Activated CD4-positive, alpha-beta memory T cell treated with anti-CD3 and anti-CD28 coated beads for 36 hours (primary cell): ENCODE results near the gene BSN. TPM values are rescaled to one million over a fixed set of nuclear protein-coding genes. Genes with fewer than 3 reads are reported as not detected.

Experiments used
- CTCF ChIA-PET: fragments of 350-600 bp; sonication (Branson Sonifier 250); formaldehyde crosslinking; loops from one replicate; lab custom pipeline; 2021; ENCODE audit warnings: antibody characterized with exemption, inconsistent platforms; lab: Charles Lee
- POLR2A ChIA-PET: fragments of 350-600 bp; sonication (Branson Sonifier 250); formaldehyde crosslinking; loops from one replicate; lab custom pipeline; 2021; ENCODE audit warnings: antibody characterized with exemption; lab: Charles Lee
- DNase-seq: peaks from one replicate; pipeline ENCODE4 v3.0.0-alpha.2; 2020
- H3K27ac Mint-ChIP-seq: one replicate; pipeline ENCODE4 v1.8.0; 2021; ENCODE audit warnings: mixed read lengths
- H3K27me3 Mint-ChIP-seq: one replicate; pipeline ENCODE4 v1.8.0; 2021; ENCODE audit warnings: mixed read lengths
- H3K36me3 Mint-ChIP-seq: one replicate; pipeline ENCODE4 v1.8.0; 2021; ENCODE audit warnings: mixed read lengths
- H3K4me1 Mint-ChIP-seq: one replicate; pipeline ENCODE4 v1.8.0; 2021; ENCODE audit warnings: low read depth, mixed read lengths
- H3K4me3 Mint-ChIP-seq: one replicate; pipeline ENCODE4 v1.8.0; 2021; ENCODE audit warnings: mild to moderate bottlenecking, mixed read lengths
- H3K9me3 Mint-ChIP-seq: one replicate; pipeline ENCODE4 v1.8.0; 2021; ENCODE audit warnings: mixed read lengths
- intact Hi-C: fragments of 100-400 bp; cut with micrococcal nuclease; formaldehyde crosslinking; loops from one replicate; pipeline ENCODE4 v1.15.1; 2023
- total RNA-seq, 2 experiments: library from RNA; stranded (reverse); gene quantifications; one replicate each; pipeline ENCODE4 v1.2.3, GENCODE V29; 2021

Gene BSN
- total RNA-seq, 2 experiments from 2014 or later, result 0.05 to 0.07 TPM

DNA sequence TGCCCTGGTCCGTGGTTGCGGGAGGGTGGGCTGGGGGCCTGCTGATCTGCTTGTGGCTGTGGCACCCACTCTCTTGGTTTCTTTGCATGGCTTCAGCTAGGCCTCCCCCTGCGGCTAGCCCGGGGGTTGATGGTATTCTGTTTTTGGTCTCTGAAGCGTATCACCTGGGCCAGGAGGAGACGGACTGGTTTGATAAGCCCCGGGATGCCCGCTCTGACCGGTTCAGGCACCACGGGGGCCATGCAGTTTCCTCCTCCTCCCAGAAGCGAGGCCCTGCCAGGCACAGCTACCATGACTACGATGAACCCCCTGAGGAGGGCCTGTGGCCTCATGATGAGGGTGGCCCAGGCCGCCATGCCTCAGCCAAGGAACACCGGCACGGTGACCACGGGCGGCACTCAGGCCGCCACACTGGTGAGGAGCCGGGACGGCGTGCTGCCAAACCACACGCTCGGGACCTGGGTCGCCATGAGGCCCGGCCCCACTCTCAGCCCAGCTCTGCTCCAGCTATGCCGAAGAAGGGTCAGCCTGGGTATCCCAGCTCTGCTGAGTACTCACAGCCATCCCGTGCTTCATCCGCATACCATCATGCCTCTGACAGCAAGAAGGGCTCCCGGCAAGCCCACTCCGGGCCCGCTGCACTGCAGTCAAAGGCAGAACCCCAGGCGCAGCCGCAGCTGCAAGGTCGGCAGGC is 108.6 kb downstream of the BSN start:
- CTCF ChIA-PET, result interaction anchor here (1.2 to 4.5 kb wide), 2 partner anchors 8 to 123 kb away, joined by 3 to 32 read pairs; no protein-coding TSS in a partner anchor
- DNase-seq, result no peak
- Mint-ChIP-seq H3K27me3 (no peaks in the 10 kb centered on the region), H3K4me1 (no peaks in the 10 kb centered on the region), H3K36me3 (no peaks in the 10 kb centered on the region), H3K4me3 (no peak overlapping the region), H3K27ac (no peak overlapping the region), H3K9me3 (no peaks in the 10 kb centered on the region)
- intact Hi-C loops, result no loop called here
- POLR2A ChIA-PET, result no interaction called here

GRCh38 chr3:49663831-49664230 is 109.6 kb downstream of the BSN start:
- no peaks in the 10 kb centered on the region for H3K27me3 Mint-ChIP-seq
- H3K4me1 Mint-ChIP-seq, result no peaks in the 10 kb centered on the region
- ChIA-PET POLR2A (no interaction called here), CTCF (interaction anchor here (1.2 to 4.5 kb wide), 2 partner anchors 9 to 124 kb away, joined by 3 to 32 read pairs; no protein-coding TSS in a partner anchor)
- no peak for DNase-seq
- no peak overlapping the region for H3K27ac Mint-ChIP-seq
- H3K36me3 Mint-ChIP-seq, result no peaks in the 10 kb centered on the region
- H3K4me3 Mint-ChIP-seq, result no peak overlapping the region
- intact Hi-C loops, result no loop called here
- no peaks in the 10 kb centered on the region for H3K9me3 Mint-ChIP-seq

- no peak for DNase-seq
- no peak overlapping the region for H3K27ac Mint-ChIP-seq
- POLR2A ChIA-PET, result no interaction called here
- intact Hi-C loops, result no loop called here
- H3K9me3 Mint-ChIP-seq, result no peaks in the 10 kb centered on the region
- CTCF ChIA-PET, result interaction anchor here (0.9 to 4.5 kb wide), 3 partner anchors 9 to 125 kb away, joined by 3 to 32 read pairs (median 3); no protein-coding TSS in a partner anchor
- H3K4me1 Mint-ChIP-seq, result no peaks in the 10 kb centered on the region
- no peaks in the 10 kb centered on the region for H3K36me3 Mint-ChIP-seq
- H3K4me3 Mint-ChIP-seq, result no peak overlapping the region
- no peaks in the 10 kb centered on the region for H3K27me3 Mint-ChIP-seq
Observed at GRCh38 chr3:49664300-49664699, 110.0 kb downstream of the BSN start.

- CTCF ChIA-PET, result interaction anchor here (4.5 kb wide), 1 partner anchor 126 kb away, joined by 32 read pairs; no protein-coding TSS in a partner anchor
- Mint-ChIP-seq H3K4me3 (no peak overlapping the region), H3K27ac (no peak overlapping the region), H3K9me3 (no peaks in the 10 kb centered on the region), H3K4me1 (no peaks in the 10 kb centered on the region), H3K36me3 (no peaks in the 10 kb centered on the region), H3K27me3 (no peaks in the 10 kb centered on the region)
- intact Hi-C loops, result no loop called here
- POLR2A ChIA-PET, result no interaction called here
- no peak for DNase-seq
Observed at GRCh38 chr3:49665822-49666519, 111.7 kb downstream of the BSN start.

GRCh38 chr3:49666592-49666991 is 112.3 kb downstream of the BSN start:
- no peak overlapping the region for H3K27ac Mint-ChIP-seq

DNA sequence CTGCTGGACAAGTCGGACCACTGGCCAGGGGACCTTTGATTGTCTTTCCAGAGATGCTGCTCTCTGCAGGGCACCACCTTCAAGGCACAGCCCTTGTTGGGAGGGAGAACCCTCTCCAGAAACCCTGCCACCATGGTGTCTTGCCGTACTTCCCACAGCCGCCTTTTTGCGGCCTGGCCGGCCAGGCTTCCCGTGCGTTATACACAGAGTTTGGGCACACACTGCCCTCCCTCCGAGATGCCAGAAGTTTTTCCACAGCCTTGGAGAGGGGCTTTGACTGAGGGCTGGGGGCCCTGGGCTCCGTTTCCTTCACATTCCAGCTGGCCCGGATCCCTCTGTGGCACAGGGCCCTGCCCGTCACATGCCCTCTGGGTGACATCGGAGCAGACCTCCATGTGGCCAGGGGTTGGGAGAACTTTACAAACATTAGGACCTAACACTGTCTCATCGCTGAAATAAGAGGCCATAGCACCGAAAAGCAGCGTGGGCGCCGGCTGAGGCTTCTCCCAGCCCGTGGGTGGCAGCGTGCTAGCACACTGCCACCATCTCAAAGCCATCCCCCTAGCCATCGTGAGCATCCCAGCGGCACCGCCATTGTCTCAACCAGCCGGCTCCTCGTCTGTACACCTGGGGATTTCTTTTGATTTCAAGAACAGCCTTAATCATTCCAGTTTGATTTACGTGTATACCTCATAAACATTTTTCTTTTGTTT is 113.6 kb downstream of the BSN start:
- ChIA-PET POLR2A (no interaction called here), CTCF (interaction anchor here (4.5 kb wide), 1 partner anchor 128 kb away, joined by 32 read pairs; no protein-coding TSS in a partner anchor)
- H3K27me3 Mint-ChIP-seq, result no peaks in the 10 kb centered on the region
- DNase-seq, result no peak
- intact Hi-C loops, result no loop called here
- no peak overlapping the region for H3K27ac Mint-ChIP-seq
- no peak overlapping the region for H3K4me3 Mint-ChIP-seq
- H3K9me3 Mint-ChIP-seq, result no peaks in the 10 kb centered on the region
- no peaks in the 10 kb centered on the region for H3K36me3 Mint-ChIP-seq
- H3K4me1 Mint-ChIP-seq, result peaks cover 7% of the 10 kb centered on the region

More at GRCh38 chr3:49666592-49666991, 112.3 kb downstream of the BSN start:
- H3K4me3 Mint-ChIP-seq, result no peak overlapping the region
- no peak for DNase-seq
- CTCF ChIA-PET, result interaction anchor here (4.5 kb wide), 1 partner anchor 127 kb away, joined by 32 read pairs; no protein-coding TSS in a partner anchor
- intact Hi-C loops, result no loop called here
- no peaks in the 10 kb centered on the region for H3K9me3 Mint-ChIP-seq
- POLR2A ChIA-PET, result no interaction called here
- no peaks in the 10 kb centered on the region for H3K36me3 Mint-ChIP-seq
- H3K27me3 Mint-ChIP-seq, result no peaks in the 10 kb centered on the region
- no peaks in the 10 kb centered on the region for H3K4me1 Mint-ChIP-seq

- POLR2A ChIA-PET, result no interaction called here
- no peaks in the 10 kb centered on the region for H3K36me3 Mint-ChIP-seq
- CTCF ChIA-PET, result interaction anchor here (5.4 kb wide), 1 partner anchor 130 kb away, joined by 308 read pairs; no protein-coding TSS in a partner anchor
- no peaks in the 10 kb centered on the region for H3K27me3 Mint-ChIP-seq
- no peak for DNase-seq
- intact Hi-C loops, result no loop called here
- H3K4me1 Mint-ChIP-seq, result peaks cover 10% of the 10 kb centered on the region
- no peak overlapping the region for H3K27ac Mint-ChIP-seq
- H3K9me3 Mint-ChIP-seq, result no peaks in the 10 kb centered on the region
- H3K4me3 Mint-ChIP-seq, result no peak overlapping the region
Observed at GRCh38 chr3:49668414-49668797, 114.1 kb downstream of the BSN start.

GRCh38 chr3:49668861-49669260 is 114.6 kb downstream of the BSN start:
- Mint-ChIP-seq H3K27me3 (no peaks in the 10 kb centered on the region), H3K36me3 (no peaks in the 10 kb centered on the region), H3K9me3 (no peaks in the 10 kb centered on the region), H3K27ac (no peak overlapping the region), H3K4me3 (no peak overlapping the region), H3K4me1 (peaks cover 10% of the 10 kb centered on the region)
- no peak for DNase-seq
- CTCF ChIA-PET, result interaction anchor here (1.0 to 5.4 kb wide), 2 partner anchors 131 to 170 kb away, joined by 3 to 308 read pairs; no protein-coding TSS in a partner anchor
- POLR2A ChIA-PET, result no interaction called here
- intact Hi-C loops, result no loop called here

- ChIA-PET CTCF (interaction anchor here (1.0 to 5.4 kb wide), 2 partner anchors 131 to 170 kb away, joined by 3 to 308 read pairs; no protein-coding TSS in a partner anchor), POLR2A (no interaction called here)
- no peaks in the 10 kb centered on the region for H3K27me3 Mint-ChIP-seq
- H3K27ac Mint-ChIP-seq, result no peak overlapping the region
- intact Hi-C loops, result no loop called here
- H3K36me3 Mint-ChIP-seq, result no peaks in the 10 kb centered on the region
- peaks cover 10% of the 10 kb centered on the region for H3K4me1 Mint-ChIP-seq
- no peak overlapping the region for H3K4me3 Mint-ChIP-seq
- no peaks in the 10 kb centered on the region for H3K9me3 Mint-ChIP-seq
- no peak for DNase-seq
Observed at GRCh38 chr3:49669352-49669751, 115.1 kb downstream of the BSN start.

DNA sequence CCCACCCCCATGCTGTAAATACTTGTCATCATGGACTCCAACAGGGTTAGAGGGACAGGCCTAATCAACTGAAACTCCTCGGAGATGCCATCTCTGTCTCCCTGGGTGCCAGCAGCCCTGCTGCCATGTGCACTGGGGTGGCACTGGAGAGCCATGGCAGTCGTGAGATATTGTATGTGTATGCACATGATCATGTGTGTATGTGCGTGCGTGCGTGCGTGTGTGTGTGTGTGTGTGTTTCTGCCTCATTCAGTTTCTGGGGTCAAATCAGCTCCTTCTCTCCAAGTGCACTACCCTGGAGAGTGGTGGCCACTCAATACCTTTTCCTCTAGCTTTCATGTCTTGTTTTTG is 116.6 kb downstream of the BSN start:
- Mint-ChIP-seq H3K27ac (no peak overlapping the region), H3K4me3 (no peak overlapping the region), H3K4me1 (peaks cover 22% of the 10 kb centered on the region), H3K9me3 (no peaks in the 10 kb centered on the region), H3K27me3 (no peaks in the 10 kb centered on the region), H3K36me3 (peaks cover 1% of the 10 kb centered on the region)
- DNase-seq, result no peak
- ChIA-PET POLR2A (interaction anchor here (1.1 kb wide), 1 partner anchor 131 kb away, joined by 6 read pairs; no protein-coding TSS in a partner anchor), CTCF (interaction anchor here (0.7 to 5.4 kb wide), 17 partner anchors 10 to 199 kb away, joined by 3 to 308 read pairs (median 4); partner anchors contain the start of gene BSN)
- intact Hi-C loops, result loop anchor here (1.0 to 5.0 kb wide), 3 partner anchors 132 to 569 kb away; partner anchors contain the start of gene QARS1
